SK-N-SH (cell line): ENCODE data around the gene INS. TPM values are rescaled to one million over a fixed set of nuclear protein-coding genes. Genes with fewer than 3 reads are reported as not detected.

Source experiments
- CTCF ChIA-PET: fragments of 300-600, 350-600 bp; formaldehyde crosslinking; extraction: SDS; loops from one replicate; lab custom pipeline; 2021; lab: Yijun Ruan, JAX
- POLR2A ChIA-PET: fragments of 350-600 bp; sonication (Branson Sonifier 250); formaldehyde crosslinking; extraction: SDS; loops from one replicate; lab custom pipeline; 2020; ENCODE audit warnings: antibody characterized with exemption, inconsistent platforms; lab: Yijun Ruan, JAX
- DNase-seq: peaks from one replicate; pipeline ENCODE4 v3.0.0; 2012
- H2AFZ ChIP-seq: fragments of 200-600 bp; sonication (generic); 2 replicates; pipeline ENCODE4 v1.8.1; 2016; ENCODE audit warnings: antibody characterized with exemption, mild to moderate bottlenecking, low read depth
- H3F3A ChIP-seq: fragments of 200-600 bp; sonication (generic); replicated peaks from 2 replicates; pipeline ENCODE3; 2016; ENCODE audit warnings: antibody characterized with exemption, mild to moderate bottlenecking; ENCODE audit not compliant: insufficient read depth
- H3K27ac ChIP-seq, 2 experiments: fragments of 200-500 bp in 1 of 2; fragments of 200-600 bp in 1 of 2; sonication (Bioruptor generic) in 1 of 2; sonication (generic), shearing (Covaris generic) in 1 of 2; 2 replicates each; pipeline versions ENCODE4 v1.5.1 to v1.6.1; 2014 to 2016; ENCODE audit warnings: low read depth in 2 of 2, inconsistent platforms in 1 of 2, low read length in 1 of 2, mild to moderate bottlenecking in 1 of 2, mixed read lengths in 1 of 2
- H3K27me3 ChIP-seq: fragments of 200-600 bp; sonication (generic), shearing (Covaris generic); 2 replicates; pipeline ENCODE4 v1.6.1; 2016; ENCODE audit warnings: mixed run types; ENCODE audit not compliant: insufficient read depth
- H3K36me3 ChIP-seq, 2 experiments: fragments of 200-500 bp in 1 of 2; fragments of 200-600 bp in 1 of 2; sonication (Bioruptor generic) in 1 of 2; sonication (generic) in 1 of 2; replicated peaks in 1 of 2; 2 replicates each; pipeline versions ENCODE3 to v1.5.1; 2014 to 2016; ENCODE audit warnings: low read length in 1 of 2, mild to moderate bottlenecking in 1 of 2; ENCODE audit not compliant: insufficient read depth in 2 of 2, control insufficient read depth in 1 of 2
- H3K4me1 ChIP-seq, 2 experiments: fragments of 200-500 bp in 1 of 2; fragments of 200-600 bp in 1 of 2; sonication (Bioruptor generic) in 1 of 2; sonication (generic), shearing (Covaris generic) in 1 of 2; 2 replicates each; pipeline versions ENCODE4 v1.5.1 to v1.6.1; 2014 to 2016; ENCODE audit warnings: low read depth in 1 of 2, low read length in 1 of 2, mixed run types in 1 of 2; ENCODE audit not compliant: insufficient read depth in 2 of 2, control insufficient read depth in 1 of 2
- H3K4me2 ChIP-seq: fragments of 200-600 bp; sonication (generic), shearing (Covaris generic); 2 replicates; pipeline ENCODE4 v1.6.1; 2017; ENCODE audit warnings: mixed run types
- H3K4me3 ChIP-seq, 2 experiments: fragments of 200-500 bp in 1 of 2; fragments of 200-600 bp in 1 of 2; sonication (Bioruptor generic) in 1 of 2; sonication (generic), shearing (Covaris generic) in 1 of 2; 2 replicates each; pipeline versions ENCODE4 v1.5.1 to v1.8.1; 2014 to 2016; ENCODE audit warnings: low read depth in 2 of 2, inconsistent platforms in 1 of 2, low read length in 1 of 2, mild to moderate bottlenecking in 1 of 2, mixed read lengths in 1 of 2, moderate library complexity in 1 of 2
- H3K79me2 ChIP-seq: fragments of 200-600 bp; sonication (generic); 2 replicates; pipeline ENCODE4 v1.8.1; 2017; ENCODE audit warnings: mild to moderate bottlenecking; ENCODE audit not compliant: insufficient read depth
- H3K9ac ChIP-seq: fragments of 200-600 bp; sonication (generic); 2 replicates; pipeline ENCODE4 v1.6.1; 2017; ENCODE audit warnings: mixed run types
- H3K9me2 ChIP-seq: fragments of 200-600 bp; sonication (generic); 2 replicates; pipeline ENCODE4 v1.6.1; 2017; ENCODE audit warnings: mixed run types
- H3K9me3 ChIP-seq: fragments of 200-600 bp; sonication (generic); 2 replicates; pipeline ENCODE4 v1.6.1; 2017; ENCODE audit warnings: mixed run types, mild to moderate bottlenecking, moderate library complexity
- H4K20me1 ChIP-seq: fragments of 200-600 bp; sonication (generic); 2 replicates; pipeline ENCODE4 v1.6.1; 2017; ENCODE audit warnings: mild to moderate bottlenecking, mixed run types; ENCODE audit not compliant: insufficient read depth
- CTCF ChIP-seq: fragments of 200-600 bp; sonication (generic); IDR thresholded peaks from 2 replicates; pipeline ENCODE4 v1.6.1; 2017; ENCODE audit warnings: antibody characterized with exemption, mild to moderate bottlenecking, moderate library complexity
- ELF1 ChIP-seq: IDR thresholded peaks from 2 replicates; pipeline ENCODE4 v1.4.0; 2012
- EZH2phosphoT487 ChIP-seq: fragments of 200-600 bp; sonication (generic); IDR thresholded peaks from 2 replicates; pipeline ENCODE4 v1.6.1; 2017; ENCODE audit warnings: low read depth, mixed run types, mild to moderate bottlenecking, antibody characterized with exemption, moderate library complexity, borderline replicate concordance
- FOSL2 ChIP-seq: IDR thresholded peaks from 2 replicates; pipeline ENCODE4 v1.4.0; 2012; ENCODE audit warnings: low read depth, mild to moderate bottlenecking, moderate library complexity, borderline replicate concordance
- FOXJ3 ChIP-seq: sonication (generic); formaldehyde crosslinking; IDR thresholded peaks from 2 replicates; pipeline ENCODE4 v1.5.1; 2020; ENCODE audit warnings: mild to moderate bottlenecking, missing genetic modification reagents
- IRF3 ChIP-seq: fragments of 150-350 bp; IDR thresholded peaks from 2 replicates; pipeline ENCODE4 v1.6.1; 2016; ENCODE audit warnings: mild to moderate bottlenecking, low read depth, low read length
- MAX ChIP-seq: IDR thresholded peaks from 2 replicates; pipeline ENCODE4 v1.4.0; 2012; ENCODE audit warnings: low read depth
- MXI1 ChIP-seq: IDR thresholded peaks from 2 replicates; pipeline ENCODE4 v1.6.1; 2012; ENCODE audit warnings: mild to moderate bottlenecking, low read depth, low read length, improper control_type of control experiment
- NFIC ChIP-seq: IDR thresholded peaks from 2 replicates; pipeline ENCODE4 v1.4.0; 2012; ENCODE audit warnings: borderline replicate concordance
- PBX3 ChIP-seq: IDR thresholded peaks from 2 replicates; pipeline ENCODE4; 2012
- RCOR1 ChIP-seq: fragments of 150-350 bp; IDR thresholded peaks from 2 replicates; pipeline ENCODE4 v1.6.1; 2017; ENCODE audit warnings: antibody characterized with exemption, low read length
- REST ChIP-seq: IDR thresholded peaks from 2 replicates; pipeline ENCODE4 v1.6.1; 2012; ENCODE audit warnings: mild to moderate bottlenecking, low read depth, low read length, moderate library complexity
- SIN3A ChIP-seq: IDR thresholded peaks from 2 replicates; pipeline ENCODE4 v1.6.1; 2012; ENCODE audit warnings: low read depth, mild to moderate bottlenecking, low read length, moderate library complexity, borderline replicate concordance
- TAF1 ChIP-seq: IDR thresholded peaks from 2 replicates; pipeline ENCODE4 v1.6.1; 2012; ENCODE audit warnings: low read depth, mild to moderate bottlenecking, low read length, moderate library complexity, borderline replicate concordance
- TEAD4 ChIP-seq: IDR thresholded peaks from 2 replicates; pipeline ENCODE4 v1.4.0; 2012; ENCODE audit warnings: mild to moderate bottlenecking, borderline replicate concordance; ENCODE audit not compliant: insufficient read depth
- USF1 ChIP-seq: IDR thresholded peaks from 2 replicates; pipeline ENCODE4 v1.4.0; 2012; ENCODE audit warnings: low read depth, borderline replicate concordance
- YY1 ChIP-seq: IDR thresholded peaks from 2 replicates; pipeline ENCODE4 v1.4.0; 2012; ENCODE audit warnings: low read depth, mild to moderate bottlenecking
- WGBS: methylation state at CpG from one replicate; pipeline ENCODE4 v1.1.6; 2017; ENCODE audit warnings: low lambda C conversion rate; 5-methylcytosine and 5-hydroxymethylcytosine counted together
- polyA plus RNA-seq, 3 experiments: library from polyadenylated mRNA; depleted of rRNA; stranded (reverse); fragments of >200 nt; gene quantifications; 2 replicates each; pipeline ENCODE4 v1.2.3, GENCODE V29; 2012

Gene INS
- polyA plus RNA-seq, 1 of the 3 experiments (the other 2 are of a cell fraction), result not detected

- POLR2A ChIA-PET, result interaction anchor here (0.6 to 1.9 kb wide), 2 partner anchors 15 to 98 kb away, joined by 3 to 6 read pairs; no protein-coding TSS in a partner anchor
- no peaks in the 10 kb centered on the region for H3K36me3 ChIP-seq
- no peak for DNase-seq
- peaks cover 0 to 19% of the 10 kb centered on the region in 2 experiments; a peak in 1 of 4 replicates for H3K4me1 ChIP-seq
- WGBS, result 62% methylated on average over 10 of the region's 14 CpGs
- H3K9ac ChIP-seq, result no peak overlapping the region
- H3K27me3 ChIP-seq, result peaks cover 22% of the 10 kb centered on the region
- H3K79me2 ChIP-seq, result no peaks in the 10 kb centered on the region
- peak overlapping the region in 1 of 2 experiments; percentile 41; a peak in 1 of 4 replicates for H3K4me3 ChIP-seq
- CTCF ChIA-PET, result interaction anchor here (1.1 to 25.3 kb wide), 4 partner anchors 14 to 106 kb away, joined by 3 to 1098 read pairs (median 36); no protein-coding TSS in a partner anchor
- H3F3A ChIP-seq, result no peaks in the 10 kb centered on the region
- no peak overlapping the region; a peak in 1 of 4 replicates for H3K27ac ChIP-seq
- no peak overlapping the region for H3K4me2 ChIP-seq
- H4K20me1 ChIP-seq, result no peaks in the 10 kb centered on the region
- no peak overlapping the region for H2AFZ ChIP-seq
- H3K9me3 ChIP-seq, result no peaks in the 10 kb centered on the region
- TF ChIP-seq FOXJ3 (no peak), TAF1 (no peak), FOSL2 (no peak)
- no peaks in the 10 kb centered on the region for H3K9me2 ChIP-seq
Measured at GRCh38 chr11:2135648-2136201, 25.3 kb downstream of the INS start.

- Histone ChIP-seq H3K9ac (no peak overlapping the region), H3K27ac (no peak overlapping the region), H3K9me2 (no peaks in the 10 kb centered on the region), H2AFZ (no peak overlapping the region), H3K4me3 (peak overlapping the region in 1 of 2 experiments; percentile 41; a peak in 1 of 4 replicates), H3K4me2 (no peak overlapping the region), H3K4me1 (peaks cover 0 to 19% of the 10 kb centered on the region in 2 experiments; a peak in 1 of 4 replicates), H3K27me3 (peaks cover 15% of the 10 kb centered on the region), H3K9me3 (no peaks in the 10 kb centered on the region), H4K20me1 (no peaks in the 10 kb centered on the region), H3F3A (no peaks in the 10 kb centered on the region), H3K36me3 (no peaks in the 10 kb centered on the region), H3K79me2 (no peaks in the 10 kb centered on the region)
- POLR2A ChIA-PET, result no interaction called here
- CTCF ChIA-PET, result interaction anchor here (1.1 to 25.3 kb wide), 5 partner anchors 9 to 105 kb away, joined by 3 to 1098 read pairs (median 8); no protein-coding TSS in a partner anchor
- DNase-seq, result no peak
- 69% methylated on average over 22 of the region's 26 CpGs for WGBS
- TF ChIP-seq PBX3 (no peak), IRF3 (no peak), FOSL2 (no peak), YY1 (no peak), SIN3A (no peak), USF1 (no peak), EZH2phosphoT487 (no peak), MAX (no peak), TEAD4 (no peak), CTCF (no peak), NFIC (no peak), RCOR1 (no peak), ELF1 (no peak), REST (no peak), MXI1 (no peak)
Measured at GRCh38 chr11:2135018-2135569, 25.9 kb downstream of the INS start.
